ENCODE data around the gene ASB13.
A peak's percentile ranks its signal among the peaks of the same experiment; 100 is the strongest.

ASB13 gene

GRCh38 chr10:5647507-5648240 is 18.7 kb downstream of the ASB13 start:
- no peak for DNase-seq (ENCODE audit: low read depth)

- DNase-seq (ENCODE audit: low read depth) = no peak
These were observed 20.3 kb downstream of the ASB13 start for GRCh38 chr10:5645944-5646617.

GRCh38 chr10:5645375-5645774 is 21.0 kb downstream of the ASB13 start:
- no peak for DNase-seq (ENCODE audit: low read depth)

- DNase-seq (ENCODE audit: low read depth) = no peak
These were observed 21.5 kb downstream of the ASB13 start for GRCh38 chr10:5644930-5645329.

GRCh38 chr10:5643346-5644067 is 22.9 kb downstream of the ASB13 start:
- no peak for DNase-seq (ENCODE audit: low read depth)

GRCh38 chr10:5641501-5641900 is 24.9 kb downstream of the ASB13 start:
- DNase-seq (ENCODE audit: low read depth) = no peak

GRCh38 chr10:5640501-5640900 is 25.9 kb downstream of the ASB13 start:
- DNase-seq (ENCODE audit: low read depth) = no peak

- DNase-seq (ENCODE audit: low read depth) = no peak
These were observed 26.4 kb downstream of the ASB13 start for GRCh38 chr10:5640036-5640435.

- no peak for DNase-seq (ENCODE audit: low read depth)
These were observed 27.3 kb downstream of the ASB13 start for GRCh38 chr10:5639066-5639465.

GRCh38 chr10:5638494-5638893 is 27.9 kb downstream of the ASB13 start:
- no peak for DNase-seq (ENCODE audit: low read depth)

- DNase-seq (ENCODE audit: low read depth) = no peak
These were observed 31.5 kb downstream of the ASB13 start for GRCh38 chr10:5634918-5635317.

GRCh38 chr10:5633166-5633749 is 33.1 kb downstream of the ASB13 start:
- DNase-seq (ENCODE audit: low read depth) = no peak

GRCh38 chr10:5632446-5632845 is 33.9 kb downstream of the ASB13 start:
- DNase-seq (ENCODE audit: low read depth) = no peak

GRCh38 chr10:5631936-5632335 is 34.5 kb downstream of the ASB13 start:
- no peak for DNase-seq (ENCODE audit: low read depth)

- no peak for DNase-seq (ENCODE audit: low read depth)
These were observed 36.3 kb downstream of the ASB13 start for GRCh38 chr10:5630112-5630436.

GRCh38 chr10:5629303-5630111 is 36.9 kb downstream of the ASB13 start:
- DNase-seq (ENCODE audit: low read depth) = peak; percentile 71

GRCh38 chr10:5628451-5629302 is 37.7 kb downstream of the ASB13 start:
- DNase-seq (ENCODE audit: low read depth) = no peak

- no peak for DNase-seq (ENCODE audit: low read depth)
These were observed 38.8 kb downstream of the ASB13 start for GRCh38 chr10:5627486-5628044.

GRCh38 chr10:5625992-5626777 is 40.2 kb downstream of the ASB13 start:
- DNase-seq (ENCODE audit: low read depth) = no peak

GRCh38 chr10:5624701-5625100 is 41.7 kb downstream of the ASB13 start:
- DNase-seq (ENCODE audit: low read depth) = no peak

All from activated gamma-delta T cell treated with anti-CD3 and anti-CD28 coated beads, Interleukin-2, amount 50 U/mL, for 16 hours (primary cell).